Mammary epithelial cell (primary cell): ENCODE measurements around the gene MORN1.

Experiments
- EZH2 ChIP-seq: IDR thresholded peaks from 2 replicates; pipeline ENCODE4 v1.6.1; 2012; ENCODE audit warnings: low read length, inconsistent platforms, borderline replicate concordance
- TF ChIP-seq, protein P1 (sequence below), 2 donors: IDR thresholded peaks in 1 of 2; conservative IDR thresholded peaks in 1 of 2; 2 replicates each; pipeline ENCODE4 v1.5.1; 2011 to 2012; ENCODE audit warnings: inconsistent platforms in 2 of 2, low read length in 2 of 2, mild to moderate bottlenecking in 2 of 2, control low read depth in 1 of 2, low read depth in 1 of 2; ENCODE audit not compliant: insufficient read depth in 1 of 2; ENCODE audit errors: extremely low read depth in 1 of 2

DNA sequence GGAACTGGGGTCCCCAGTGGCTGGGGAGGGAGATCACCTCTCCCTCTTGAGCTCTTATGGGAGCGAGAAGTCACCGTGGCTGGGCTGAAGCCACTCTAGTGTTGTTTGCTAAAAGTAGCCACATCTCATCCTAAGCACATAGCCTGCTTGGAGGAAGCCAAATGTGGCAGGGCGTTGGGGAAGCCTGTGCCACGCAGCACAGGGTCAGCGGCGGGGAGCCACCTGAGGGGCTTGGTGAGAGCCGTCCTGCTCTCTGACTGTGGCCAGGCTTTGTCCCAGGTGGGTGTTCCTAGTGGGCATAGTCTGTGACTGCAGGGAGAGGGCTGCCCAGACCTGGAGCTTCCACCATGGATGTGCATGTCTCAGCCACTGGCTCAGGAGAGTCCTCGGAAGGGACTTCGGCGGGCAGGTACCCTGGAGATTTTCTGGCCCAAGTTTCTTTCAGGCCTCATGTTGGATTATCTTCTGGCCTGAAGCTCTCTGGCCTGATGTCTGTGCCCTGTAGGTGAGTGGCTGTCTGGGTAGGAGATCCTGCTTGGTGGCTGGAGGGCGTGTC, 38.9 kb downstream of the MORN1 start:
- TF ChIP-seq, protein P1, sequence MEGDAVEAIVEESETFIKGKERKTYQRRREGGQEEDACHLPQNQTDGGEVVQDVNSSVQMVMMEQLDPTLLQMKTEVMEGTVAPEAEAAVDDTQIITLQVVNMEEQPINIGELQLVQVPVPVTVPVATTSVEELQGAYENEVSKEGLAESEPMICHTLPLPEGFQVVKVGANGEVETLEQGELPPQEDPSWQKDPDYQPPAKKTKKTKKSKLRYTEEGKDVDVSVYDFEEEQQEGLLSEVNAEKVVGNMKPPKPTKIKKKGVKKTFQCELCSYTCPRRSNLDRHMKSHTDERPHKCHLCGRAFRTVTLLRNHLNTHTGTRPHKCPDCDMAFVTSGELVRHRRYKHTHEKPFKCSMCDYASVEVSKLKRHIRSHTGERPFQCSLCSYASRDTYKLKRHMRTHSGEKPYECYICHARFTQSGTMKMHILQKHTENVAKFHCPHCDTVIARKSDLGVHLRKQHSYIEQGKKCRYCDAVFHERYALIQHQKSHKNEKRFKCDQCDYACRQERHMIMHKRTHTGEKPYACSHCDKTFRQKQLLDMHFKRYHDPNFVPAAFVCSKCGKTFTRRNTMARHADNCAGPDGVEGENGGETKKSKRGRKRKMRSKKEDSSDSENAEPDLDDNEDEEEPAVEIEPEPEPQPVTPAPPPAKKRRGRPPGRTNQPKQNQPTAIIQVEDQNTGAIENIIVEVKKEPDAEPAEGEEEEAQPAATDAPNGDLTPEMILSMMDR (conservative IDR thresholded peaks at IDR 0.05 in 1 of 2, IDR thresholded peaks at IDR 0.05 in 1 of 2; ENCODE audit: extremely low read depth in 1 of 2, insufficient read depth in 1 of 2, low read depth in 1 of 2, low read length in 2 of 2): no peak
- no peak for TF ChIP-seq EZH2
